UCSD-AML1 (cell line): ENCODE results near the gene GPR62.

Source experiments
- DNase-seq: peaks from one replicate; lab custom pipeline; 2025; ENCODE audit not compliant: unreplicated experiment; lab: John Stamatoyannopoulos, UW

GPR62 gene

DNA sequence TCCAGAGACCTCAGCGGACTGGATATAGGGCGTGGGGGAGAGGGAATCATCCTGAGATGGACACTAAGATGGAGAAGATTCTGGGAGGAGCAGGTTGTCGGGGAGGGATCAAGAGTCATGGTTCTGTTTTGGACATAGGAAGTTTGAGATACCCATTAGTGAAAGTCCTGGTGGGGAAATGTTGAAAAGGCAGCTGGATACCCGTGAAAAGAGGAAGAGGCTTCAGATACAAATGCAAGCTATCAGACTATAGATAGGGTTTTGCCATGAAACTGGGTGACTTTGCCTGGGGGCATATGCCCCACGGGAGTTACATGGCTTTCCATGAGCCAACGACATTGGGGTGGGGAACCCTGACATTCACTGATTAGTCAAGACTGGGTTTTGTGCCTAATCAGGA is 1.1 kb upstream of the GPR62 start:
- no peak for DNase-seq

DNA sequence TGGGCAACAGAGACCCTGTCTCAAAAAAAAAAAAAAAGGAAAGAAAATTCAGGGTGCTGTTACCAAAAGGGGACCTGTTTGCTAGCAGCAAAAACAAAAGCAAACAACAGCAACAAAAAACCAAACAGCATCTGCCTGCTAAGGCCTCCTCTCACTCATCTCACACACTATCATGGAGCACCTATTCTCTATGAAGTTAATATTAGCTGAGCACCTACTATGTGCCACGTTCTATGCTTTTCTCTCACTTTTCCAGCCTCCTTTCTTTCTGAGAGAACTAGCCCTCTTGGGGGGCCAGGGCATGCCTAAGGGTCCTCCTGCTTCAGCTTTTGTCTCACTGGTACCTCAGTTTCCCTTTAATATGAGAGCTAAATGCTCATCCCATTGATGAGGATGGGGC is 468 bp upstream of the GPR62 start:
- no peak for DNase-seq

DNA sequence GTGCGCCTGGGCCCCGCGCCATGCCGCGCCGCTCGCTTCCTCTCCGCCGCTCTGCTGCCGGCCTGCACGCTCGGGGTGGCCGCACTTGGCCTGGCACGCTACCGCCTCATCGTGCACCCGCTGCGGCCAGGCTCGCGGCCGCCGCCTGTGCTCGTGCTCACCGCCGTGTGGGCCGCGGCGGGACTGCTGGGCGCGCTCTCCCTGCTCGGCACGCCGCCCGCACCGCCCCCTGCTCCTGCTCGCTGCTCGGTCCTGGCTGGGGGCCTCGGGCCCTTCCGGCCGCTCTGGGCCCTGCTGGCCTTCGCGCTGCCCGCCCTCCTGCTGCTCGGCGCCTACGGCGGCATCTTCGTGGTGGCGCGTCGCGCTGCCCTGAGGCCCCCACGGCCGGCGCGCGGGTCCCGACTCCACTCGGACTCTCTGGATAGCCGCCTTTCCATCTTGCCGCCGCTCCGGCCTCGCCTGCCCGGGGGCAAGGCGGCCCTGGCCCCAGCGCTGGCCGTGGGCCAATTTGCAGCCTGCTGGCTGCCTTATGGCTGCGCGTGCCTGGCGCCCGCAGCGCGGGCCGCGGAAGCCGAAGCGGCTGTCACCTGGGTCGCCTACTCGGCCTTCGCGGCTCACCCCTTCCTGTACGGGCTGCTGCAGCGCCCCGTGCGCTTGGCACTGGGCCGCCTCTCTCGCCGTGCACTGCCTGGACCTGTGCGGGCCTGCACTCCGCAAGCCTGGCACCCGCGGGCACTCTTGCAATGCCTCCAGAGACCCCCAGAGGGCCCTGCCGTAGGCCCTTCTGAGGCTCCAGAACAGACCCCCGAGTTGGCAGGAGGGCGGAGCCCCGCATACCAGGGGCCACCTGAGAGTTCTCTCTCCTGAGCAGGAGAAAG is 951 bp downstream of the GPR62 start:
- DNase-seq = no peak

DNA sequence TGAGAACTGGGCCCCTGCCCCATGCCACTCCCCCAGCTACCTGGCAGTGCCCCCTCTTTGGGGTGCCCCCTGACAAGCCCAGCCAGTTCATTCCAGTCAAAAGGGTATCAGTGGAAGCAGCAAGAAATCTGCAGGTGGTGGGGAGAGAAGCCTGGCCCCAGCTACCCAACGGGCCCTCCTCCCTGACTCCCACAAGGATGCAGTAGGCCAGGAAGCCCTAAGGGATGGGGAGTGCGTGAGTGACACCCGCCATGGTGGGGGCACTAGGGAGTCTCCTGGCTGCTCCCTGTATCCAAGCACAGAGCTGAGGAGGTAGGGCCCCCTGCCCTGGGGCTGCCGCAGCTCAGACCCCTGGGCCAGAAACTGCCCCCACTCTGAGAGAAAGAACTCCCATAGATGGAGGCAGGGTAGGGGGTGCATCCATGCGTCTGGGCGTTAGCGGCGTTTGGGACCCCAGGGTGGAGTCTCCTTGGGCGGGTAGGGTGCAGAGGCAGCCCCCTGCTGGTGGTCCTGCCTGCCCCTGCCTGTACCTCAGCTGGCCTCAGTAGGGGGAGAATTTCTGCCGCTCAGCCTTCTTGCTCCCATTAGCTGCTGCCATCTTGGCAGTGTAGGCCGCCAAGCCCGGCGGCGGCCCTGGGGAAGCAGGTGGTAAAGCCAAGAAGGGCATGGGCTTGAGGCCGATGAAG is 2.5 kb downstream of the GPR62 start:
- DNase-seq = no peak

DNA sequence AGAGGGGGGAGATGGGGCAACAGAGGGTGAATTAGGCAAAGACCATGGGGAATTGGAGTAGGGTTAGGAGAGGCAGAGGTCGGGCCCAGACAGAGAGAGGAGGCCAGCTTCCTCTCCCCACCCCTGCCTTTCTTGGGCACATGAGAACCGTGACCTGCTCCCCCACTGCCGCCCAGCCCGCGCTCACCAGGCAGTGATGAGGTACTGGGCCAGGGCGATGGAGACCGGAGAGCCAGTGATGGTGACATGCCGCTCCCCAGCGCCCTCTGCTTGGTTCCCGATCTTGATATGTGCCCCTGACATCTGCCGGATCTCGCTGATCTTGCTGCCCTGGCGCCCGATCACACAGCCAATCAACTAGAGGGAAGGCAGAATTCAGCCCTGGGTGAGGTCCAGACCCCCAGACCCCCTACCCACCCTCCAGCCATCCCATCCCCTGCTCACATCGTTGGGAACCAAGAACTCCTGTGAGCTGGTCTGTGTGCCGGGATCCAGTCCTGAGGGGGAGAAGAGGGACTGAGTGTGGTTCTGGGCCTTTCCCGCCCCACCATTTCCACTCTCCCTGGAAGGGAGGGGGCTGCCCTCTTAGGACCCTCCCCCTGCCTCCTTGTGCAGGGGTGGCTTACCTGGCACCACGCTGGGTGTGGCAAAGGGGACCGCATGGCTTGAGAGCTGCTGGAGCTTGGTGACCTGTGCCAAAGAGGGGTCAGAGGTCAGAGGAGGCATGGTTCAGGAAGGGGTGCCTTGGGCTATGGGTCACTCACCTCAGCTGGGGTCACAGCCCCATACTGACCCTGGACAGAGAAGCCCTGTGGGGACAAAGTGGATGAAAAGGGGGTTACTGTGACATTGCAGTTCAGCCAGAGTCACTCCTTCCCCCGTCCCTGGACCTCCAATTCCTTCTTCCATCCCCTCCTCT is 3.7 kb downstream of the GPR62 start:
- DNase-seq = no peak

DNA sequence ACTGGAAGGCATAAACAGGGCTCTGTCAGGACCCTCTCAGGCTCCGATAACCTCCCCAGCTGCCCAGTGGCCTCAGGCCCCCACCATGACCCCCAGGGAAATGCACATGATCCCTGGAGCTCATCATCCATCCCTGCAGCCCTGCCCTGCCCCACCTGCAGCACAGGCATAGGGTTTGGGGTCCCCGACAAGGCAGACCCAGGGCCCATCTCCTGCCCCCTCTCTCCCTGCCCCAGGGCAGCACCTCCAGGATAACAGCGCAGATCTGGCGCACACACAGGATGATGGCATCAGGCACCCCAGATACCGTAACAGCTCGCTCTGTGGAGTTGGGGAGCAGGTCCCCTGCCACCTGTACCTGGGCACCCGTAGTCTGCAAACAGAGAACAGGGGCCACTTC is 4.5 kb downstream of the GPR62 start:
- DNase-seq = no peak

DNA sequence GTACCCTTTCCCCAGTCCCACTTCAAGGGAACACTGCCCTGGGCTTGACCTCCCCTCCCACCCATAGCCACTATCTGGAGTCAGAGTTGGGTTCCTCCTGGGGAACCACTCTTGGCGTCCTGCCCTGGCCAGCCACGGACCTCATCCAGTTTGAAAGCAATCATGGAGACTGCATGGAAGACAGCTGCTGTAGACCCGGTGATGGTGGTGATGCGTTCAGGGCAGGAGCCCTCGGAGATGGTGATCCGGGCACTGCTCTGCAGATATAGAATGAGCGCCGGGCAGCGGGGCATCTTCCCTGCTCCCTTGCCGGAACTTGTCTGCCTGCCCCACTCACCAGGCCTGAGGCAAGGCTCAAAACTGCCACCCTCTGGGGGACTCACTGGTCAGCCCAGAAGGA is 5.2 kb downstream of the GPR62 start:
- DNase-seq = no peak

DNA sequence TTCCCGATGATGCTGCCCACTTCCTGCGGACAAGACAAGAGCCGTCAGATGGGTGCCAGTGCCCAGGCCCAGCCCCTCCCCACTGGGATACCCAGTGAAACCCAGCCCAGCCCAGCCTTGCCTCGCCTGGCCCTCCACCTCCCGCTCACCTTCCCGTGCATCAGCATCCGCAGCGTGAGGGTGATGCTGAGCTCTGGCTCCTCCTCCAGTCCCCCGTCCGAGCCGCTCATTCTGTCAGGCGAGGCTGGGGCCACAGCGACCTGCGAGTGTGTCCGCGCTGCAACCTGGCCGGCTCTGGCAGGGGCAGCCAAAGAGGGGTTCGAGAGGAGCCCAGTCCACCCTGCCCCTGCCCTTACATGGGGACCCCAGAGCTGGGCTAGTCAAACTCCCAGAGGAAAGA is 5.8 kb downstream of the GPR62 start:
- no peak for DNase-seq

DNA sequence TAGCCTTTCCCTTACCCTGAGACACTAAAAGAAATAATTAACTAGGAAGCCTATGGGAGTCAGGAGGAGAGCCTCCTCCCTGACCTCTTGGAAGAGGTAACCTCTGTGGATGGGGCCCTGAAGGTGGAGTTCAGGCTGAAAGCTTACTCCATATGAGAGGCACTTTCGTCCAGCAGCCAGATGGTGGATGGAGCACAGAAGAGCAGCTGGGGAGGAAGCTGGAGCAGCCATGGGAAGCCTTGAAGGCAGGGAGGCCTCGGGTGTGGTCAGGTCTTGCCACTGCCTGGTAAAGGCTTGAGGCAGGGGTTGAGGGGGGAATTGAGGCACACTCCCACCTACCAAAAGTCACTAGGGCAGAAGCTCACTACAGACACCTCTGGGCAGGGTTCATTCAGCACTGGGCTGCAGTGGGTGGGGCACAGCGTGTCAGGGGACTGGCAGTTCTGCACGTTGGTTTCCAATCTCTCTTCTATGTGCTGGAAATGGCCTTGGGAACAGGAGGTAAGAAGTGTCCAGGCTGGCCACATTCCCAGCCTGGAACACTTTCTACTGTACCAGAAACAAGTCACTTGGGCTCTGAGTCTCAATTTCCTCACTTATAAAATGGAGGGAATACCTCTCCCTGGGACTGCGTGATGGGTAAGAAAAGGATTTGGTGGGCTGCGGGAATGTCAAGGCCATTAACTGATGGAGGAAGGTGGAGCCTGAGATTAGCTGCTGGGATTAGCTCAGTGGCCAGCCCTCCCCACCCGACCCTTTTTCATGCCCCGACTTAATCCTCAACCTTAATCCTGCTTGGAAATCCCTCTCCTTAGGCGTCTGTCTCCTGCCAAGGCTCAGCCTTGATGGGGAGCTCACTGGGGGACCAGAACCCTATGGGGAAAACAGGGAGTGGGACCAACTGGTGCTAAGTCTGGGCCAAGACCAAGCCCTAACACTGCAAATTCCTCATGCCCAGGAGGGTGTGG is 6.7 kb downstream of the GPR62 start:
- DNase-seq = no peak

DNA sequence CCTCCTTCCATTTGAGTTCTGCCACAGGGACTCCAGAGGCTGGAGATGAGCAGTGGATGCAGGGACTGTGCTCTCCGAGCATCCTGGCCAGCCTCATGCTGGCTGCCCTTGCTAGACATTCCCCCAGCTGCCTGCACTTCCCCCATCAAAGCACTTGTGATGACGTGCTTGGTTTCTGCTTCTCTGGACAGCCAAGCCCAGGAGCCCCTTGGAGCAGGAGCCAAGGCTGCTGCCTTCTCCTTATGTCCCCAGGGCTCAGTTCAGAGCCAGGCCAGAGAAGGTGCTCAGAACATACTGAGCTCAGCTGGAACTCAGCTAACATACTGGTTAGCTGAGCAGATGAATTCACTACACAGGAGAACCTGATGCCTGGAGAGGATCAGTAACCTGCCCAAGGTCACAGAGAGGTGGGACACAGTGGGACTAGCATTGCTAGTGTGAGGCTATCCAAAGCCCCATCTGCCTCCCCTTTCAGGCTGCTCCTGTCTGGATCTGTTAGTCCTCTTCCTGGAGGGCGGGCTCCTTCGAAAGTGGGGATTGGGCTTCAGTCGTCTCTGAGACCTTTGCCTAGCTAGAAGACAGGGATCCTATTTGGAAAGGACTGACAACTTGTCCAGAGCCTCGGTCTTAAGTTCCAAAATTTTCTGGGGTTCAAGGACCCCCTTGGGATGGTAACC is 7.8 kb downstream of the GPR62 start:
- no peak for DNase-seq

DNA sequence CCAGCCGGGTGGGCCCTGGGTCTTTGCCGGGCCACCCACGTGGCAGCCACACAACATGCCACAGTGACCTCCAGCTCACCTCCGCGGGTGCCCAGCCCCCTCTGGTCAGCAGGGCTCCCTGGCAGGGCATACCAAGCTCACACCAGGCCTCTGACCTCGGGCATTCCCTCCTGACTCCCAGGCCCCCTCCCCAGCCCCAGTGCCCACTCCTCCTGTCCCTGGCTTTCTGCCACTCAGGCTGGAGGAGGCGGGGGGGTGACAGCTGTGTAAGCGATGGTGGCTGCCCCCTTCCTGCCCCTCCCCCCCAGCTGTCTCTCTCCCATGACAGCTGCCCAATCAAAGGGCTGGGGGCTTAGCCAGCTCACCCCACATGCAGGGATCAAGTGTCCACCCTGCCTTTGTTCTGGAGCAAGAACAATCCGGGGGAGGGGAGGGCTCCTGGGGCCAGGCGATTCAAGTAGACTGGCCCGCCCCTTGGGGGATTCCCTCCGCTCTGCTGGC is 8.8 kb downstream of the GPR62 start:
- DNase-seq = no peak

DNA sequence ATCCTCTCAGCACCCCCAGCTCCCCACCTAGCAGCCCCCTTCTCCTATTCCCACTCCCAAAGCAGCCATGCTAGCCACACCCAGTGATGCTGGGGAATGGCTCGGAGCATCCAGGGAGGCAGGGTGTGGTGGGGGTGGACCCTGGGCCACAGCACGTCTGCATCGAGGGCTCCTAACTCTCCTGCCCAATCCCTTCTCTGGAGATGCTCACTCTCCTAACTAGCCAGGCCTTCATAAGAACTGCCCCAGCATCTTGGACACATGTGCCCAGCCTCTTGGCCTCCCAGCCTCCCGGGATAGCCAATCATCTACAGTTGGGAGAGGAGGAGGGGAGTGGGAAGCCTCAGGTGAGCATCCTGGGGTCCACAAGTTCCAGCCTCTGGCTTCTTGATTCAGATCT is 9.3 kb downstream of the GPR62 start:
- DNase-seq = no peak

DNA sequence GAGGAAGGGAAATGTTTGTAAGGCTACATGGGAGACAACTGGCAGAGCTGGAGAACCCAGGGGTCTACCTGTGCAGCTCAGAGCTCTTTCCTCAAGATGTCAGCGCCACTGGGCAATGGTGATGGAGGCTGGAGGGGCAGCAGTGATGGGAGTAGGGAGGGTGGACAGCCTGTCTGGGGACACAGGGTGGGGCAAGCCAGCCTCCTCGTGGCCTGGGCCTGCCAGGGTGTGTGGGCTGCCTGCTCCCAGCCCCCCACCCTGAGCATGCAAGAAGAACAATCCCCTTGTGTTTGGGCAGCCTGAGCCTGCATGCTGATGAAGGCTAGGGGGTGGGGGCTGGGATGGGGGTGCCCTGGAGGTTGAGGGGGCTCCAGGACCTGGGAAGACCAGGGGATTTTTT is 10.8 kb downstream of the GPR62 start:
- DNase-seq = no peak

DNA sequence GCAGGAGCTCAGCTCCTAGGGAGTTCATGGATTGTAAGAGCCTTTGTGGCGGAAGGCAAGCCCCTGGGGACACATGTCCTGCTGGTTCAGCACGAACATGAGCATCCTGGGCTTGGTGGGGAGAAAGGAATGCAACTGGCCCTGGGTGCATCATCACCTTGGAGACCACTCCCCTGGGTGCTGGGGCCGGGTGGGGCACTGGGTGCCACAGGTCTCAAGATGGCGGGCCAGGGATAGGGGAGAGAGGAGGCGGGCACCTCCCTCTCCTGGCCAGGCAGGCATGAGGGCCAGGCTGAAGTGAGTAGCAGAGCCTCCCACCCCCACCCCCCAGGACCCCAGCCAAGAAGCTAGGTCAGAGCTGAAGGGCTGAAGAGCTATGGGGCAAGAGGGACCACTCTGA is 11.3 kb downstream of the GPR62 start:
- no peak for DNase-seq

DNA sequence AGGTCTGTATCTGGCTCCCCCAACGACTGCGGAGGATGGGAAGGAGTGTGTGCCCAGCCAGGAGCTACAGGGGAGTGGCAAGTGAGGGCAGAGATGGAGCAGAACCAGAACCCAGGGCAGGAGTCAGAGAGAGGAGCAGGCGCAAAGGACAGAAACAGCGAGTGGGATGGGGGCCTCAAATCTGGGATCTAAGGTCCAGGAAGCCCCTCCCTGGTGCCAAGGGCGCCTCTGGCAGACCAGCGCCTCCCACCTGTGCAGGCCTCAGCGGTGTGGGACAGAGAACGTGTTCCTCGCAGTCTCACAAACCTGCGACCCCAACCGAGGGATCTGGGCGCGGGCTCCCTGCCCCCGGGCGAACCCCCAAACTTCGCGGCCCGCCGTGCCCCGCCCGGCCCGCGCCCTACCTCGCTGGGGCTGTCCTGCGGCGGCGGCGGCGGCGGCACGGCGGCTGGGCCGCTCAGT is 11.8 kb downstream of the GPR62 start:
- DNase-seq = no peak

DNA sequence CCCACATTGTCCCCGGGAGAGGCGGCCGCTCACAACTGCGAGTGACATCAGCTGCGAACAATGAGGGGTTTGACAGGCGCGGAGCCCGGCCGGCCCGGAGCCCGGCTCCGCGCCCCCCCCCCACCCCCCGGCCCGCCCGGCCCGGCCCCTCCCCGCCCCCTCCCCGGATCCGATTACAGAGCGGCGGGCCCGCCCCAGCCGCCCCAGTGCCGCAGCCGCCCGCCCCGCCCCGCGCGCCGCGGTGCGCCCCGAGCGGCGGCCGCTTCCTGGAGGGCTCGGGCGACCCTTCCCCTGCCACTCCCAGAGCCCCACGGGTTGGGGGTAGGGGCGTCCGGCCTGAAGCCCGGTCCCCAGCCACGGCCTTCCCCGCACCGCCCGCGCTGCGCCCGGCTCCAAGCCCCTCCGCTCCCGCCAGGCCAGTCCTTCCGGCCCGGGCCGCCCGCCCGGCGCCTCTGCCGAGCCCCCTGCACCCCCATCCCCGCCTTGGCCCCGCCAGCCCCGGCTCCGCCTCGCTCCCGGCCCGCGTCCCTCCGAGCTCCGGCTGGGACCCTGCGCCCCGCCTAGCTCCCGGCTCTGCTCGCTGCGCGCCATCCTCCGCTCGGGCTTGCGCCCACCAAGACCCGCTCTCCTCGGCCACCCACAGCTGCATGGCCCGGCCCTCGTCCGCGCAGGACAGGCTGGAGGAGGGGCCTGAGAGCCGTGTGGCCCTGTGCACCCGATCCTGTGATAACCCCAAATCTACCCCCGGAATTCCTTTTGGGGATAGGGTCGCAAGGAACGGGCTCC is 12.4 kb downstream of the GPR62 start, which contains the start of gene PCBP4:
PCBP4 (minus strand) TSS at position 71 of the 786 bp plus-strand sequence. CDS start 6,214 bp downstream, outside the sequence.
- no peak for DNase-seq

DNA sequence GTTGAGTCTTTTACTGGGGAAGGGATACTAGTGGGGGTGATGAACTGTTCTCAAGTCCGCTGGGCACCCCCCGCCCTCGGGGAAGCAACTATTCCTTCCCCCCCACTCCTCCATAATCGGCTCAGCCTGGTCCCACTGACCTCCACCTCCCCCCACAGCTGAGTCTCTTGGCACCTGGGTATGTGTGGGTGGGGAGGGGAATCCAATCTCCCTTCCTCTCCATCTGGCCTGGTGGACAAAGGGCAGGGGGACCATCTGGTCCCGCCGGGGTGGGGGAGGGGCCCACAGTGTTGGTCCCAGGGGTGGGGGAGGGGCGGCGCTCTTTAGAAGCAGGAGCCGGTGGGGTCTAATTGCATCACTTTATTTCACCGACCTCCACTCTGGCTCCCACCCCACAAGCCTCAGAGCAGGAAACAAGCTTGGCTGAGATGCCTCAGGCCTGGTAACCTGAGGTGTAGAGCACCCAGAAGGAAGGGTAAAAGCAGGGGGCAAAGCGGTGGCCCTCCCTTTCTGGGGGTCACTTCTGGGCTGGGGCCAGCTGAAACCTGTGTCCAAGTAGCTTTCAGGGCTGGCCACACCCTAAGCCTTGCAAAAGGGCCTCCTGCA is 13.1 kb downstream of the GPR62 start:
- DNase-seq = no peak
